GM12878 (cell line): ENCODE results near the gene PCDHGA8. TPM values are rescaled to one million over a fixed set of nuclear protein-coding genes. Genes with fewer than 3 reads are reported as not detected.

ENCODE experiments used
- ATAC-seq: fragments of 200-7000 bp; cut with Tn5 transposase; 3 replicates; pipeline ENCODE4 v1.9.1; 2020; ENCODE audit warnings: mild to moderate bottlenecking, moderate library complexity
- BruUV-seq: library from RNA; stranded (reverse); fragments of 400-500 nt; replicated peaks from 2 replicates; lab custom pipeline; 2021; lab: Mats Ljungman, UMichigan
- CTCF ChIA-PET: fragments of 300-600 bp; sonication (Branson Sonifier 250); formaldehyde crosslinking; extraction: SDS; loops from one replicate; lab custom pipeline; 2021; ENCODE audit warnings: inconsistent platforms; lab: Yijun Ruan, JAX
- POLR2A ChIA-PET: fragments of 350-600 bp; formaldehyde crosslinking; extraction: SDS; loops from one replicate; lab custom pipeline; 2021; ENCODE audit warnings: inconsistent platforms; lab: Charles Lee
- RAD21 ChIA-PET: fragments of 300-600 bp; sonication (Branson Sonifier 250); formaldehyde crosslinking; loops from one replicate; lab custom pipeline; 2023; ENCODE audit warnings: antibody characterized with exemption; ENCODE audit not compliant: unreplicated experiment; lab: Charles Lee
- SMC1A ChIA-PET: fragments of 300-600 bp; sonication (Branson Sonifier 250); formaldehyde crosslinking; loops from one replicate; lab custom pipeline; 2023; ENCODE audit not compliant: unreplicated experiment, uncharacterized antibody; lab: Charles Lee
- DNase-seq: peaks from one replicate; pipeline ENCODE4 v3.0.0-alpha.2; 2011; ENCODE audit warnings: low read depth, low spot score
- FAIRE-seq: peaks from 3 replicates; lab custom pipeline; 2011; peaks lifted over from hg19 to GRCh38; lab: Jason Lieb, UNC
- H2AFZ ChIP-seq: 2 replicates; pipeline ENCODE4 v1.6.0; 2011; ENCODE audit warnings: low read depth, low read length, control low read depth; ENCODE audit not compliant: control insufficient read depth
- H3K27ac ChIP-seq: 2 replicates; pipeline ENCODE4 v1.5.1; 2011; ENCODE audit warnings: control low read depth; ENCODE audit not compliant: control insufficient read depth, insufficient read depth
- H3K27me3 ChIP-seq, 2 experiments: replicated peaks in 1 of 2; 2 replicates each; pipeline versions ENCODE4 v1.6.0 to v1.6.1; 2011; ENCODE audit warnings: low read length in 1 of 2; ENCODE audit not compliant: control insufficient read depth in 2 of 2, insufficient read depth in 2 of 2
- H3K36me3 ChIP-seq, 2 experiments: 2 replicates each; pipeline ENCODE4 v1.5.1; 2011; ENCODE audit warnings: low read length in 1 of 2; ENCODE audit not compliant: control insufficient read depth in 2 of 2, insufficient read depth in 2 of 2
- H3K4me1 ChIP-seq: 2 replicates; pipeline ENCODE4 v1.6.1; 2011; ENCODE audit warnings: mild to moderate bottlenecking, low read length, moderate library complexity, mixed read lengths; ENCODE audit not compliant: control insufficient read depth, insufficient read depth
- H3K4me2 ChIP-seq: 2 replicates; pipeline ENCODE4 v1.6.0; 2011; ENCODE audit warnings: control low read depth; ENCODE audit not compliant: control insufficient read depth, insufficient read depth
- H3K4me3 ChIP-seq: fragments of 200-600 bp; sonication (generic); 2 replicates; pipeline ENCODE4 v1.5.1; 2016
- H3K79me2 ChIP-seq: 2 replicates; pipeline ENCODE4 v1.6.0; 2011; ENCODE audit warnings: low read length; ENCODE audit not compliant: control insufficient read depth, insufficient read depth
- H3K9ac ChIP-seq: 2 replicates; pipeline ENCODE4 v1.8.0; 2011; ENCODE audit warnings: low read length, control low read depth, mixed read lengths; ENCODE audit not compliant: control insufficient read depth, insufficient read depth
- H3K9me3 ChIP-seq: replicated peaks from 3 replicates; pipeline ENCODE4 v1.5.1; 2011; ENCODE audit warnings: mild to moderate bottlenecking, low read length; ENCODE audit not compliant: control insufficient read depth, insufficient read depth
- H4K20me1 ChIP-seq: 2 replicates; pipeline ENCODE4 v1.6.0; 2011; ENCODE audit not compliant: control insufficient read depth, insufficient read depth
- BACH1 ChIP-seq: fragments of 450-650 bp; IDR thresholded peaks from 2 replicates; pipeline ENCODE4 v1.6.1; 2017; ENCODE audit warnings: mild to moderate bottlenecking, borderline replicate concordance
- BCL11A ChIP-seq: IDR thresholded peaks from 2 replicates; pipeline ENCODE4 v1.6.1; 2011; ENCODE audit warnings: low read depth, low read length
- BMI1 ChIP-seq: fragments of 450-650 bp; IDR thresholded peaks from 2 replicates; pipeline ENCODE4 v1.6.1; 2016; ENCODE audit warnings: mild to moderate bottlenecking, moderate library complexity, borderline replicate concordance
- CHD4 ChIP-seq: fragments of 200-600 bp; sonication (generic); IDR thresholded peaks from 2 replicates; pipeline ENCODE4 v1.6.1; 2016; ENCODE audit warnings: mild to moderate bottlenecking
- CREB1 ChIP-seq: IDR thresholded peaks from 2 replicates; pipeline ENCODE4 v1.6.1; 2012; ENCODE audit warnings: low read depth, mild to moderate bottlenecking, inconsistent platforms
- DPF2 ChIP-seq: fragments of 450-650 bp; IDR thresholded peaks from 2 replicates; pipeline ENCODE4 v1.6.1; 2017; ENCODE audit warnings: mild to moderate bottlenecking
- FOXK2 ChIP-seq: fragments of 450-650 bp; IDR thresholded peaks from 2 replicates; pipeline ENCODE4 v1.6.1; 2017; ENCODE audit warnings: mild to moderate bottlenecking, moderate library complexity
- LARP7 ChIP-seq: fragments of 450-650 bp; IDR thresholded peaks from 2 replicates; pipeline ENCODE4 v1.6.1; 2017; ENCODE audit warnings: mild to moderate bottlenecking
- MTA3 ChIP-seq: IDR thresholded peaks from 2 replicates; pipeline ENCODE4 v1.6.1; 2012; ENCODE audit warnings: low read length, inconsistent platforms, borderline replicate concordance
- NKRF ChIP-seq: fragments of 450-650 bp; conservative IDR thresholded peaks from 2 replicates; pipeline ENCODE4 v1.6.1; 2017; ENCODE audit warnings: mild to moderate bottlenecking, moderate library complexity
- NR2C1 ChIP-seq: fragments of 450-650 bp; IDR thresholded peaks from 2 replicates; pipeline ENCODE4 v1.6.1; 2017; ENCODE audit warnings: antibody characterized with exemption, mild to moderate bottlenecking, moderate library complexity
- RELB ChIP-seq: fragments of 450-650 bp; IDR thresholded peaks from 2 replicates; pipeline ENCODE4 v1.6.1; 2017; ENCODE audit warnings: low read depth, mild to moderate bottlenecking, moderate library complexity
- SMAD5 ChIP-seq: IDR thresholded peaks from 2 replicates; pipeline ENCODE4 v1.6.1; 2016; ENCODE audit warnings: antibody characterized with exemption, low read depth
- SUZ12 ChIP-seq: fragments of 200-600 bp; sonication (generic); IDR thresholded peaks from one replicate; pipeline ENCODE4 v1.6.1; 2018; ENCODE audit warnings: antibody characterized with exemption, mild to moderate bottlenecking; ENCODE audit not compliant: unreplicated experiment
- TAF1 ChIP-seq: IDR thresholded peaks from 2 replicates; pipeline ENCODE4 v1.6.1; 2011; ENCODE audit warnings: mild to moderate bottlenecking, low read depth, low read length, borderline replicate concordance
- ZBTB40 ChIP-seq: fragments of 450-650 bp; IDR thresholded peaks from 2 replicates; pipeline ENCODE4 v1.6.1; 2016; ENCODE audit warnings: mild to moderate bottlenecking, moderate library complexity, borderline replicate concordance
- WGBS: methylation state at CpG from one replicate; pipeline ENCODE4 v1.1.6; 2016; ENCODE audit warnings: low lambda C conversion rate; ENCODE audit not compliant: insufficient replicate concordance, insufficient coverage; ENCODE audit errors: missing lambda C conversion rate; 5-methylcytosine and 5-hydroxymethylcytosine counted together
- in situ Hi-C: fragments of 300-500 bp; cut with MboI; formaldehyde crosslinking; loops from 9 replicates; pipeline ENCODE4 v1.14.3; 2018; ENCODE audit warnings: mixed read lengths
- intact Hi-C: fragments of 100-400 bp; cut with micrococcal nuclease; formaldehyde crosslinking; loops from one replicate; pipeline ENCODE4 v1.14.2; 2022; ENCODE audit not compliant: unreplicated experiment
- polyA plus RNA-seq, 11 experiments: library from polyadenylated mRNA; depleted of rRNA in 4 of 11; unstranded in 6 of 11; stranded (reverse) in 5 of 11; fragments of >200 nt; fragmentation: Nextera tagmentation in 4 of 11; fragmentation: Illumina TruSeq in 1 of 11; extraction: Ambion mirVana in 4 of 11; extraction: Trizol in 1 of 11; gene quantifications; 1 replicate in 1 of 11; 2 replicates in 10 of 11; pipeline versions ENCODE4 v1.2.1 to v1.2.3, GENCODE V29; 2011 to 2016; ENCODE audit warnings: inconsistent platforms in 2 of 11, missing spikeins in 2 of 11, low read depth in 1 of 11
- total RNA-seq, 4 experiments: library from RNA; depleted of rRNA in 3 of 4; stranded (reverse); fragments of >200 nt in 3 of 4; fragmentation: Illumina TruSeq in 1 of 4; extraction: Trizol in 1 of 4; gene quantifications; 2 replicates each; pipeline versions ENCODE4 v1.2.1 to v1.2.3, GENCODE V29; 2013 to 2021
- TF ChIP-seq, protein P1 (sequence below): fragments of 450-650 bp; IDR thresholded peaks from 2 replicates; pipeline ENCODE4 v1.6.1; 2016; ENCODE audit warnings: mild to moderate bottlenecking

Gene PCDHGA8
- total and polyA plus RNA-seq, 10 of the 15 experiments (the other 5 are each of a cell fraction or from before 2014, with no cell fraction given): 0.01 to 0.04 TPM; not detected in 8

GRCh38 chr5:141399555-141400258 is 7.3 kb downstream of the PCDHGA8 start:
- H3K27ac ChIP-seq: no peak overlapping the region
- no peaks in the 10 kb centered on the region for H3K27me3 ChIP-seq

More at GRCh38 chr5:141399555-141400258, 7.3 kb downstream of the PCDHGA8 start:
- Histone ChIP-seq H4K20me1 (no peaks in the 10 kb centered on the region), H3K9me3 (peaks cover 18% of the 10 kb centered on the region; the same call in 2 of the 3 replicates), H3K9ac (no peak overlapping the region)
- ATAC-seq: no peak
- in situ Hi-C loops: no loop called here
- no peak for TF ChIP-seq FOXK2
- TF ChIP-seq NKRF: no peak
- no peak for TF ChIP-seq NR2C1
- no peak for TF ChIP-seq MTA3
- TF ChIP-seq BCL11A: no peak
- TF ChIP-seq RELB: no peak
- TF ChIP-seq CHD4: no peak
- no peak for TF ChIP-seq BACH1
- TF ChIP-seq SMAD5: no peak
- no peak for TF ChIP-seq DPF2
- TF ChIP-seq LARP7: no peak
- TF ChIP-seq TAF1: no peak
- no peak for TF ChIP-seq SUZ12
- TF ChIP-seq BMI1: no peak
- TF ChIP-seq ZBTB40: no peak
- no peak for TF ChIP-seq CREB1
- TF ChIP-seq, protein P1, sequence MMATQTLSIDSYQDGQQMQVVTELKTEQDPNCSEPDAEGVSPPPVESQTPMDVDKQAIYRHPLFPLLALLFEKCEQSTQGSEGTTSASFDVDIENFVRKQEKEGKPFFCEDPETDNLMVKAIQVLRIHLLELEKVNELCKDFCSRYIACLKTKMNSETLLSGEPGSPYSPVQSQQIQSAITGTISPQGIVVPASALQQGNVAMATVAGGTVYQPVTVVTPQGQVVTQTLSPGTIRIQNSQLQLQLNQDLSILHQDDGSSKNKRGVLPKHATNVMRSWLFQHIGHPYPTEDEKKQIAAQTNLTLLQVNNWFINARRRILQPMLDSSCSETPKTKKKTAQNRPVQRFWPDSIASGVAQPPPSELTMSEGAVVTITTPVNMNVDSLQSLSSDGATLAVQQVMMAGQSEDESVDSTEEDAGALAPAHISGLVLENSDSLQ: no peak
- TF ChIP-seq, all 136 proteins: peak for 0
- Histone ChIP-seq H3K36me3 (no peaks in the 10 kb centered on the region), H3K4me1 (no peaks in the 10 kb centered on the region), H2AFZ (no peak overlapping the region), H3K4me2 (no peak overlapping the region), H3K4me3 (no peak overlapping the region), H3K79me2 (no peaks in the 10 kb centered on the region)
- no TSS peak for BruUV-seq
- DNase-seq: no peak
- ChIA-PET CTCF (interaction anchor here (1.0 kb wide), 2 partner anchors 12 to 29 kb away, joined by 4 read pairs; partner anchors contain the start of genes PCDHGB3 and PCDHGB4), RAD21 (no interaction called here), SMC1A (no interaction called here), POLR2A (no interaction called here)
- WGBS: 88% methylated on average over 47 of the region's 61 CpGs
- intact Hi-C loops: no loop called here
- no peak for FAIRE-seq
